HG03159 (cell line): ENCODE results near the gene ZNF444.

Source experiments
- ATAC-seq: cut with Tn5 transposase; IDR thresholded peaks from one replicate; pipeline ENCODE4 v1.9.1; 2021; ENCODE audit warnings: mild to moderate bottlenecking, moderate library complexity; ENCODE audit not compliant: unreplicated experiment

The ZNF444 gene

DNA sequence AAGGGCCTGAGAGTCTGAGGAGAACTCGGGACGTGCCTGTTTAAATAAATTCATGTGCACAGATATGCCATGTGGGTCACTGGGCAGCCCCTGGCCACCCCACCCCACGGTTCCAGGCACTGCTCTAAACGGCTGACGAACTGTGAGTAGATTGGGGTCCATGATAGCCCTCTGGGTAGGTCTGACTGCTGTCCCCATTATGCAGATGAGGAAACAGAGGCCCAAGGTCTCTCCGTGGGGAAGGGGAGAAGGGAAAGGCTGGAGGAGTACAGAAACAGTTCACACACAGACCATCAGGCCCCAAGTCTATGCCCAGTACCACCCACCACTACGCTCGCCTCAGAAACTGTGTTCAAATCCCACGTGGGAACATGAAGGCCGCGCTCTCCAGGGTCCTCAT lies 34.1 kb upstream of the ZNF444 start:
- no peak for ATAC-seq

- ATAC-seq, result no peak
These were observed 33.3 kb upstream of the ZNF444 start for GRCh38 chr19:56107626-56108351.

DNA sequence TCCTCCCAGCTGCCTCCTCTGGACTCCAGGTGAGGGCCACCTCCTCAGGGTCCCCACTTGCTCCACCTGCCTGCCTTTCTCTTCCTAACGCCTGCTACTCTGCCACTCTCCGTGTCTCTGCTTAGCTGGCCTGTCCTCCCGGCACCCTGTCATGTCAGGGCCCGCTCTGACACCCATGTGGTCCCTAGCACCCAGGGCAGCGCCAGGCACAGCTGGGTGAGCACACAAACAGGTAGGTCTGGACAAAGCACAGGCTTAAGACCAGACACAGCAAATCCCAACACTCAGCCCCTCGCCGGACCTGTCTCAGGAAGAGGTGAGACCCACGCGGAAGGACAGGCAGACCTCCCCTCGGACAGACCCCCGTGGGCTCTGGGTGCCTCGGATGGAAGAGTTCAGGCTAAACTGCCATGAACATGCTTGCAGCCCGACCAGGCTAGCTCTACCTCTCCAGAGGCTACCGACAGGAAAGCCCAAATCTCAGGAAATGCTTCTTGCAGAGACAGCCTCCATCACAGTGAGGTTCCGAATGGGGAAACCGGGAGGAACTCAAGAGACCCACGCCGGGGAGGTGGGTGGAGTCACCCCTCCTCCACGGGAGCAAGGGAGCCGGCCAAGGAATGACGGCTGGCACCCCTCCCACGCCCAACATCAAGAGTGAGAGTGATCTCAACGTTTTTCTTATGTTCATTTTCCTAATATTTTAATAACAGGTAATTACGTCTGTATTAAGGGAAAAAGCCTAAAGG lies 32.5 kb upstream of the ZNF444 start:
- ATAC-seq, result no peak

DNA sequence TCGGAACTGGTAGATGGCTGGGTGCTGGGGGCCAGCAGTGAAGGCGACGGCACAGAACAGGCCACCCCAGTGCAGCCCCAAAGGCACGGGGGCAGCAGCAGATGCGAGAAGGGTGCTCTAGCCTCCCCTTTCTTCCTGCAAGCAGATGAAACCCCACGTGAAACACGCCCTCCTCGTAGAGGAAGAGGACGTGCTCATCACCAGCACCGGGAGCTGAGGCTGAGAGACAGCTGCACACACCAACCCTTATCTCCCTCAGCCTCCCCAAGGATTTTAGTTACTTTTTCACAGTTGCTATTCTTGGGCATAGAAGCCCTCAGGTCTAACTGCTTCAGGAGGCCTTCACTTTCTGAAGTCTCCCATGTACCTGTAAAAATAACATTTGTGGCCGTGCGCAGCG lies 31.9 kb upstream of the ZNF444 start:
- no peak for ATAC-seq

GRCh38 chr19:56110515-56111448 lies 30.3 kb upstream of the ZNF444 start:
- ATAC-seq, result no peak

DNA sequence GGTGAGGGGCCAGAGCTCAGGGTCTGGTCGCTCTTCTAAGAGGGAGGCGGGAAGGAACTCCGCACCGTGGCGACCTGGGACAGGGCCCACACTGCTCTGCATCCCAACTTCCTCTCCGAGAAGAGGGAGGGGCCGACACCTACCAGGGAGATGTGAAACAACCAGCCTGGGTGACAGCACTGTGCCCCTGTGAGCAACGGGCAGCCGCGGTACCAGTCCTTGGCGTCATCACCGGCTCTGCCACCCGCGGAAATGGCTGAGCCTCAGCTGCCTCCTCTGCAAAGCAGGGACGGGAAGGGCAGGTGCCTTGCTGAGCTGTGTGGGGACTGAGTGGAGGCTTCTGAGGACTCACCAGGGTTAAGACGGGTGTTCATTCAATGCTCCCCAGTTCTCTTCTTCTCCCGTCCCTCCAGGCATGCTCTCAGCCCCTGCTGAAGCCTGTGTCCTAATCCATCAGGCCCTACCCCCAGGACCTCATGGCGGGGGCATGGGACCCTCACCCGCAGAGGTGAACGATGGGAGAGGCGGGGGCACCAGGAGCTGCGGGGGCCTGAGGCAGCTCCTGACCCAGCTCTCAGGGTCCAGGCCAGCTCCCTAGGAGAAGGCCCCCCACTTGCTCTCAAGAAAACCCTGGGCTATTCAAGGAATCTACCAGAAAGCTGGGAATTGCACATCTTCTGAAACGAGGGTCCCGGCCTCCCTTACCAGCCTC lies 29.3 kb upstream of the ZNF444 start:
- peak; percentile 61 for ATAC-seq

DNA sequence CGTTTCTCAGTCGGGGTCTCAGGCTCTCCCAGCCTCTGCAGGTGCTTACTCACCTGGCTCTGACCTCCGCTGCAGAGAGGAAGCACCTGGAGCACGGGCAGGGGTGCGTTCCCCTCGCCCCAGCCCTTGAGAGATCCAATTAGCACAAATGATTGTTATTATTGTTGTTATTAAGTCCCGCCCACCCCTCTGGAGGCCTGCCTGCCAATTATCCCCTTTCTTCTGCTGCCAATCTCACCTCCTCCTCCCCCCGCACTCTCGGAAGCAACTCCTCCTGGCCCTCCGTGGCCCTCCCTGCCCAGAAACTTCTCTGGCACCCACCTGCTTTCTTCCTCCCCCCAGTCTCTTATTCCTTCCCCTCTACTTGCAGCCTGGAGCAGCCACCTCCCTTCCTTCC lies 28.8 kb upstream of the ZNF444 start:
- no peak for ATAC-seq

- no peak for ATAC-seq
These were observed 27.9 kb upstream of the ZNF444 start for GRCh38 chr19:56113074-56113632.

DNA sequence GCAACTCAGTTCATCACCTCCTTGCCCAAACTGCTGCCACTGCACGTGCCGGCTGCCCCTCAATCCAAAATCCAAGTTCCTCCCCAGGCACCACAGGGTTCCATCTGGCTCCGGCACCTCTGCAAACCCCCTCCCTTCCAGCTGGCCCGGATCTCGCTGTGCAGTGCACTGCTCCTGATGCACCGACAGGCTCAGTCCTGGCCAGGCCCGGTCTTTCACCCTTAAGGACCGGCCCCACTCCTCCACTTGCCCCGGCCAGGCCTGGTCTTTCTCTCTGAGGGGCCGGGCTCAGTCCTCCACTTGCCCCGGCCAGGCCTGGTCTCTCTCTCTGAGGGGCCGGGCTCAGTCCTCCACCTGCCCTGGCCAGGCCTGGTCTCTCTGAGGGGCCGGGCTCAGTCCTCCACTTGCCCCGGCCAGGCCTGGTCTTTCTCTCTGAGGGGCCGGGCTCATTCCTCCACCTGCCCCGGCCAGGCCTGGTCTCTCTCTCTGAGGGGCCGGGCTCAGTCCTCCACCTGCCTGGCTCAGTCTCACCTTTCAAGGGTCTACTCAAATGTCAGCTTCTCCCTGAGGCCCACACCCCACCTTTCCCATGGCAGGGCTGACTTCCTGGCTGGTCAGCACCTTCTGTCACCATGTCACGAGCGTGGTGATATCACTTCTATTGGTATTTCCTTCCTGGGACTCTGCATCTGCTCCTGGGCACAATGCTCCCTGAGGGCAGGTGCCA lies 26.9 kb upstream of the ZNF444 start:
- ATAC-seq, result no peak

GRCh38 chr19:56114778-56115110 lies 26.3 kb upstream of the ZNF444 start:
- no peak for ATAC-seq

DNA sequence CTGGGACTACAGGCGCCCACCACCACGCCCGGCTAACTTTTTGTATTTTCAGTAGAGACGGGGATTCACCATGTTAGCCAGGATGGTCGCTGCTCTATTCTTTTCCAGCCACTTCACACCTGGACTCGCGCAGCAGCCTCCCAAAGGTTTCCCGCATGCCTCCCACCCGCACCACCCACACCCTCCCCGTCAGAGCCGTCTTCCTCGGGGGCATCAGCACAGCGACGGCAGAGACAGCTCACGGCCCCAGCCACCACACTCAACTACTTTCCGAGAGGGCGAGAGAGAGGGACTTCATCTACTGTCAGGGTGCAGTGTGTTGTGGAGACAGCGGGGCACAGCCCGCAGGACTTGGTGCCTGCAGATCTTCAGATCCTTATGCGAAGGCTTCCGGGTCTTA lies 25.6 kb upstream of the ZNF444 start:
- ATAC-seq, result no peak

GRCh38 chr19:56116606-56117005 lies 24.5 kb upstream of the ZNF444 start:
- ATAC-seq, result no peak

GRCh38 chr19:56117376-56117884 lies 23.7 kb upstream of the ZNF444 start:
- ATAC-seq, result no peak

- ATAC-seq, result no peak
These were observed 23.2 kb upstream of the ZNF444 start for GRCh38 chr19:56117889-56118288.

- ATAC-seq, result no peak
These were observed 22.2 kb upstream of the ZNF444 start for GRCh38 chr19:56118666-56119581.

- ATAC-seq, result no peak
These were observed 21.5 kb upstream of the ZNF444 start for GRCh38 chr19:56119582-56119978.

- no peak for ATAC-seq
These were observed 21.1 kb upstream of the ZNF444 start for GRCh38 chr19:56120002-56120370.

DNA sequence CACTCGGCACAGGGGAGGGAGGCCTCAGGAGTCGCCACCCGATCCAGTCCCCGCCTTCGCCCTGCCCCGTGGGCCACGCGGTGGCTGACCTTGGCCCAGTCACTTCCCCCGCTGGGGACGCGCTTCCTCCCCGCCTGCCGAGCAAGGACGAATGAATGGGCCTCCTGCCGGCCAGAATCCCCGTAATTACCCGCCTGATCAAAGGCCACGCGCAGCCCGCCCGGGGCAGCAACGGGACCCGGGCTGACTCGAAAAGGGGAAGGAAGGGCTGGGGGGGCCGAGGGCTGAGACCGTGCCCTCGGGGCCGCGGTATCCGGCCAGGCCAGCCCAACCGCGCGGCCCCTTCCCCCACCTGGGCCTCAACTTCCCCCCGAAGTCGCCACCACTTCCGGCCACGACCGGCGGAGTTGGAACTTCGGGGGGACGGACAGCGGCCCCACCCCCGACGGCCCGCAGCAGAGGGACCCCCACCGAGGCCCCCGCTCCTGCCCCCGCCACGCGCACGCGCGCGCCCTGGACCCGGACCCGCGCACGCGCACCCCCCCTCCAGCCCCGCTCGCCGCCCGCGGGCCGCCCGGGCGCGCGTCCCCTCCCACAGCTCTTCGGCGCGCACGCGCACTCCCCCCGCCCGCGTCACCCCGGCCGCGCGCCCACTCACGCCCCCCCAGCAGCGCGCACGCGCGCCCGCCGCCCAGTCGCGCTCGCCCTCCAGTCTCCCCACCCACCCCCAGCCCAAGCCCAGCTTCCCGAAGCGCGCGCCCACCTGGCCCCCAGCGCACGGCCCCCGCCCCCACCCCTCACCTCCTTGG lies 20.5 kb upstream of the ZNF444 start:
- ATAC-seq, result peak; percentile 33
